Endothelial cell of umbilical vein (primary cell): ENCODE data around the gene RBM44. TPM values are rescaled to one million over a fixed set of nuclear protein-coding genes. Genes with fewer than 3 reads are reported as not detected.

Experiments
- BruUV-seq: library from RNA; stranded (reverse); fragments of 400-500 nt; replicated peaks from 2 replicates; lab custom pipeline; 2021; lab: Mats Ljungman, UMichigan
- CTCF ChIA-PET: fragments of 300-600, 350-600 bp; sonication (Branson Sonifier 250); formaldehyde crosslinking; loops from one replicate; lab custom pipeline; 2021; ENCODE audit warnings: antibody characterized with exemption, inconsistent platforms; lab: Charles Lee
- POLR2A ChIA-PET: fragments of 300-600, 350-600 bp; sonication (Branson Sonifier 250); formaldehyde crosslinking; loops from one replicate; lab custom pipeline; 2021; ENCODE audit warnings: antibody characterized with exemption, inconsistent platforms; lab: Charles Lee
- DNase-seq: peaks from one replicate; pipeline ENCODE4 v3.0.0-alpha.2; 2011; ENCODE audit warnings: low read depth, low spot score
- FAIRE-seq: peaks from 2 replicates; lab custom pipeline; 2011; peaks lifted over from hg19 to GRCh38; lab: Jason Lieb, UNC
- H2AFZ ChIP-seq: 2 replicates; pipeline ENCODE4 v1.6.0; 2012; ENCODE audit warnings: low read depth, low read length, control low read depth, inconsistent platforms
- H3K27ac ChIP-seq: 2 replicates; pipeline ENCODE4 v1.5.1; 2011; ENCODE audit warnings: low read depth, mild to moderate bottlenecking, control low read depth, low read length, moderate library complexity; ENCODE audit not compliant: insufficient read depth
- H3K27me3 ChIP-seq, 2 experiments: 2 replicates each; pipeline versions ENCODE4 v1.6.0 to v1.6.1; 2011; ENCODE audit warnings: low read length in 2 of 2, mixed read lengths in 1 of 2; ENCODE audit not compliant: control insufficient read depth in 2 of 2, insufficient read depth in 2 of 2
- H3K36me3 ChIP-seq, 2 experiments: 2 replicates in 1 of 2; 3 replicates in 1 of 2; pipeline ENCODE4 v1.5.1; 2011; ENCODE audit warnings: low read length in 2 of 2, mild to moderate bottlenecking in 1 of 2, moderate library complexity in 1 of 2; ENCODE audit not compliant: control insufficient read depth in 2 of 2, insufficient read depth in 2 of 2; ENCODE audit errors: extremely low read depth in 1 of 2
- H3K4me1 ChIP-seq: 3 replicates; pipeline ENCODE4 v1.5.1; 2011; ENCODE audit warnings: mild to moderate bottlenecking, low read length; ENCODE audit not compliant: control insufficient read depth, insufficient read depth; ENCODE audit errors: extremely low read depth
- H3K4me2 ChIP-seq: 2 replicates; pipeline ENCODE4 v1.6.1; 2011; ENCODE audit warnings: low read length, control low read depth, mixed read lengths; ENCODE audit not compliant: insufficient read depth
- H3K4me3 ChIP-seq, 3 experiments: fragments of 200-600 bp in 1 of 3; sonication (generic), shearing (Covaris generic) in 1 of 3; replicated peaks in 1 of 3; 2 replicates each; pipeline ENCODE4 v1.5.1; 2011 to 2016; ENCODE audit warnings: control low read depth in 3 of 3, low read length in 3 of 3, mild to moderate bottlenecking in 2 of 3, inconsistent platforms in 1 of 3, low read depth in 1 of 3, moderate library complexity in 1 of 3; ENCODE audit not compliant: insufficient read depth in 1 of 3
- H3K79me2 ChIP-seq: 2 replicates; pipeline ENCODE4 v1.6.0; 2012; ENCODE audit warnings: low read length, inconsistent platforms; ENCODE audit not compliant: control insufficient read depth, insufficient read depth
- H3K9ac ChIP-seq: replicated peaks from 2 replicates; pipeline ENCODE3; 2011; ENCODE audit warnings: low read length, control low read depth; ENCODE audit not compliant: insufficient read depth; ENCODE audit errors: extremely low read depth
- H3K9me1 ChIP-seq: replicated peaks from 3 replicates; pipeline ENCODE4 v1.6.0; 2011; ENCODE audit warnings: mild to moderate bottlenecking, low read length; ENCODE audit not compliant: control insufficient read depth, insufficient read depth; ENCODE audit errors: extremely low read depth
- H3K9me3 ChIP-seq: replicated peaks from 2 replicates; pipeline ENCODE4 v1.5.1; 2012; ENCODE audit warnings: low read length, inconsistent platforms; ENCODE audit not compliant: control insufficient read depth, insufficient read depth
- H4K20me1 ChIP-seq: replicated peaks from 2 replicates; pipeline ENCODE3; 2011; ENCODE audit warnings: mild to moderate bottlenecking, low read length; ENCODE audit not compliant: control insufficient read depth, insufficient read depth; ENCODE audit errors: extremely low read depth
- CTCF ChIP-seq, 2 donors: IDR thresholded peaks; 1 replicate in 1 of 2; 2 replicates in 1 of 2; pipeline ENCODE4 v1.5.1; 2011; ENCODE audit warnings: low read length in 2 of 2, mild to moderate bottlenecking in 2 of 2, moderate library complexity in 2 of 2, control low read depth in 1 of 2, inconsistent platforms in 1 of 2, low read depth in 1 of 2; ENCODE audit not compliant: insufficient read depth in 1 of 2; ENCODE audit errors: extremely low read depth in 1 of 2
- GATA2 ChIP-seq: IDR thresholded peaks from 2 replicates; pipeline ENCODE4 v1.7.0; 2011; ENCODE audit warnings: low read depth, mild to moderate bottlenecking, moderate library complexity, mixed read lengths, low read length; ENCODE audit not compliant: insufficient read length, insufficient read depth
- JUN ChIP-seq: IDR thresholded peaks from 2 replicates; pipeline ENCODE4 v1.6.1; 2011; ENCODE audit warnings: borderline replicate concordance, low read depth; ENCODE audit not compliant: insufficient read length, insufficient read depth
- POLR2AphosphoS5 ChIP-seq: IDR thresholded peaks from 2 replicates; pipeline ENCODE4 v1.6.1; 2012; ENCODE audit warnings: low read depth, mild to moderate bottlenecking, control low read depth, low read length, moderate library complexity; ENCODE audit not compliant: insufficient read depth
- dilution Hi-C: fragments of 300-500 bp; cut with MboI; formaldehyde crosslinking; loops from one replicate; pipeline ENCODE4 v1.15.0; 2019; ENCODE audit warnings: low sequenced_read_pairs; ENCODE audit not compliant: extremely low pct_ligation_motif_present
- intact Hi-C: fragments of 100-400 bp; cut with micrococcal nuclease; formaldehyde crosslinking; loops from one replicate; pipeline ENCODE4 v1.10.0; 2022
- polyA plus RNA-seq, 4 experiments: library from polyadenylated mRNA; depleted of rRNA in 3 of 4; stranded (reverse) in 3 of 4; unstranded in 1 of 4; fragments of >200 nt; gene quantifications; 2 replicates each; pipeline versions ENCODE4 v1.2.1 to v1.2.3, GENCODE V29; 2011 to 2012; ENCODE audit warnings: missing spikeins in 1 of 4
- total RNA-seq: library from RNA; stranded (reverse); gene quantifications from 2 replicates; pipeline ENCODE4 v1.2.3, GENCODE V29; 2021

RBM44 gene
- total and polyA plus RNA-seq, 2 donors (not counting 3 experiments of a cell fraction or from before 2014, with no cell fraction given) = 0.14 to 0.53 TPM

GRCh38 chr2:237875256-237876060 lies 76.9 kb downstream of the RBM44 start:
- Histone ChIP-seq H3K4me2 (no peak overlapping the region), H3K9me3 (no peaks in the 10 kb centered on the region), H4K20me1 (no peaks in the 10 kb centered on the region), H3K9me1 (no peaks in the 10 kb centered on the region), H3K9ac (no peak overlapping the region), H3K36me3 (no peaks in the 10 kb centered on the region), H3K4me1 (no peaks in the 10 kb centered on the region), H3K79me2 (no peaks in the 10 kb centered on the region), H3K4me3 (no peak overlapping the region), H3K27ac (no peak overlapping the region), H2AFZ (no peak overlapping the region), H3K27me3 (no peaks in the 10 kb centered on the region)
- dilution Hi-C loops = no loop called here
- CTCF ChIA-PET = no interaction called here
- TF ChIP-seq CTCF (IDR thresholded peaks at IDR 0.05; ENCODE audit: extremely low read depth in 1 of 2, insufficient read depth in 1 of 2, low read depth in 1 of 2, low read length in 2 of 2) (no peak), GATA2 (no peak), JUN (no peak), POLR2AphosphoS5 (no peak)
- POLR2A ChIA-PET = no interaction called here
- FAIRE-seq (no peak), DNase-seq (no peak)
- intact Hi-C loops = no loop called here
- no TSS peak for BruUV-seq
